GM23338 (cell line): ENCODE results near the gene CCDC27.
A peak's percentile ranks its signal among the peaks of the same experiment; 100 is the strongest.

Experiments
- CREB1 ChIP-seq: fragments of 250-450 bp; sonication (Bioruptor Pico); IDR thresholded peaks from 2 replicates; pipeline ENCODE4 v1.5.0; 2020; ENCODE audit warnings: low read depth, mild to moderate bottlenecking, moderate library complexity
- EZH2 ChIP-seq: fragments of 200-600 bp; sonication (generic); IDR thresholded peaks from one replicate; pipeline ENCODE4 v1.8.0; 2017; ENCODE audit warnings: antibody characterized with exemption, mild to moderate bottlenecking, low read depth; ENCODE audit not compliant: unreplicated experiment
- EZH2phosphoT487 ChIP-seq: fragments of 200-600 bp; sonication (generic); IDR thresholded peaks from one replicate; pipeline ENCODE4 v1.8.1; 2018; ENCODE audit warnings: antibody characterized with exemption; ENCODE audit not compliant: unreplicated experiment
- JUNB ChIP-seq: IDR thresholded peaks from one replicate; pipeline ENCODE4 v1.6.1; 2016; ENCODE audit warnings: antibody characterized with exemption; ENCODE audit not compliant: unreplicated experiment
- NANOG ChIP-seq: IDR thresholded peaks from 2 replicates; pipeline ENCODE4 v1.6.1; 2016; ENCODE audit warnings: antibody characterized with exemption, borderline replicate concordance
- POLR2AphosphoS5 ChIP-seq: IDR thresholded peaks from 2 replicates; pipeline ENCODE4 v1.6.1; 2016; ENCODE audit warnings: antibody characterized with exemption, low read depth
- STAT1 ChIP-seq: IDR thresholded peaks from one replicate; pipeline ENCODE4 v1.6.1; 2016; ENCODE audit warnings: antibody characterized with exemption; ENCODE audit not compliant: unreplicated experiment
- ZNF114 ChIP-seq: fragments of 250-450 bp; sonication (Bioruptor Pico); IDR thresholded peaks from 2 replicates; pipeline ENCODE4 v1.5.0; 2020; ENCODE audit warnings: mild to moderate bottlenecking, moderate library complexity
- ZNF331 ChIP-seq: fragments of 250-450 bp; sonication (Bioruptor Pico); IDR thresholded peaks from 2 replicates; pipeline ENCODE4 v1.5.0; 2020; ENCODE audit warnings: low read depth, mild to moderate bottlenecking, moderate library complexity
- TF ChIP-seq, protein P1 (sequence below): IDR thresholded peaks from 2 replicates; pipeline ENCODE4 v1.6.1; 2016; ENCODE audit warnings: antibody characterized with exemption
- TF ChIP-seq, protein P2 (sequence below), 2 experiments: fragments of 200-600 bp in 1 of 2; sonication (generic) in 1 of 2; conservative IDR thresholded peaks; 2 replicates each; pipeline versions ENCODE4 v1.5.1 to v1.6.1; 2016 to 2017; ENCODE audit warnings: antibody characterized with exemption in 2 of 2, low read depth in 2 of 2, mild to moderate bottlenecking in 2 of 2, moderate library complexity in 1 of 2
- TF ChIP-seq, protein P3 (sequence below): IDR thresholded peaks from one replicate; pipeline ENCODE4 v1.6.1; 2018; ENCODE audit warnings: antibody characterized with exemption; ENCODE audit not compliant: unreplicated experiment

DNA sequence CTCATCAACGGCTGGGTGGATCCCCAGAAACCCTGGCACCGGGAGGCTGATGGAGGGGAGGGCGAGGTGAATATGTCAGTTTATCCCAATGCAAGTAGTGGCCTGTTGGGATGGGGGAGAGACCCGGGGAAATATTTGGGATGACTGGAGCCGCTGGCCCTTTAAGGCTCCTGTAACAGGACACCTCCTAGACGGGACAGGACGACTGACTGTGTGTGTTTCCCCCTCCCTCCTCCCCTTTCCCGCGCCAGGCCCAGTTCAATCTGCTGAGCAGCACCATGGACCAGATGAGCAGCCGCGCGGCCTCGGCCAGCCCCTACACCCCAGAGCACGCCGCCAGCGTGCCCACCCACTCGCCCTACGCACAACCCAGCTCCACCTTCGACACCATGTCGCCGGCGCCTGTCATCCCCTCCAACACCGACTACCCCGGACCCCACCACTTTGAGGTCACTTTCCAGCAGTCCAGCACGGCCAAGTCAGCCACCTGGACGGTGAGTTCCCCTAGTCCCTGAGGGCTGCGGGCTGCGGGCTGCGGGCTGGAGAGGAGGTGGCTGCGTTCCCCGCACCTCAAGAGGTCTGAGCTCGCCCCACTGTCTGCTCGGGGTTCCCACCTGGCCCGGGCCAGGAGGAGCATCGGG, 44.8 kb upstream of the CCDC27 start:
- TF ChIP-seq, protein P1, sequence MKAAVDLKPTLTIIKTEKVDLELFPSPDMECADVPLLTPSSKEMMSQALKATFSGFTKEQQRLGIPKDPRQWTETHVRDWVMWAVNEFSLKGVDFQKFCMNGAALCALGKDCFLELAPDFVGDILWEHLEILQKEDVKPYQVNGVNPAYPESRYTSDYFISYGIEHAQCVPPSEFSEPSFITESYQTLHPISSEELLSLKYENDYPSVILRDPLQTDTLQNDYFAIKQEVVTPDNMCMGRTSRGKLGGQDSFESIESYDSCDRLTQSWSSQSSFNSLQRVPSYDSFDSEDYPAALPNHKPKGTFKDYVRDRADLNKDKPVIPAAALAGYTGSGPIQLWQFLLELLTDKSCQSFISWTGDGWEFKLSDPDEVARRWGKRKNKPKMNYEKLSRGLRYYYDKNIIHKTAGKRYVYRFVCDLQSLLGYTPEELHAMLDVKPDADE: no peak
- TF ChIP-seq POLR2AphosphoS5 (no peak), EZH2phosphoT487 (no peak), STAT1 (no peak), ZNF114 (no peak), EZH2 (no peak), ZNF331 (no peak), JUNB (no peak), NANOG (no peak), CREB1 (CRISPR knock-in tag) (no peak)
- TF ChIP-seq, protein P2, sequence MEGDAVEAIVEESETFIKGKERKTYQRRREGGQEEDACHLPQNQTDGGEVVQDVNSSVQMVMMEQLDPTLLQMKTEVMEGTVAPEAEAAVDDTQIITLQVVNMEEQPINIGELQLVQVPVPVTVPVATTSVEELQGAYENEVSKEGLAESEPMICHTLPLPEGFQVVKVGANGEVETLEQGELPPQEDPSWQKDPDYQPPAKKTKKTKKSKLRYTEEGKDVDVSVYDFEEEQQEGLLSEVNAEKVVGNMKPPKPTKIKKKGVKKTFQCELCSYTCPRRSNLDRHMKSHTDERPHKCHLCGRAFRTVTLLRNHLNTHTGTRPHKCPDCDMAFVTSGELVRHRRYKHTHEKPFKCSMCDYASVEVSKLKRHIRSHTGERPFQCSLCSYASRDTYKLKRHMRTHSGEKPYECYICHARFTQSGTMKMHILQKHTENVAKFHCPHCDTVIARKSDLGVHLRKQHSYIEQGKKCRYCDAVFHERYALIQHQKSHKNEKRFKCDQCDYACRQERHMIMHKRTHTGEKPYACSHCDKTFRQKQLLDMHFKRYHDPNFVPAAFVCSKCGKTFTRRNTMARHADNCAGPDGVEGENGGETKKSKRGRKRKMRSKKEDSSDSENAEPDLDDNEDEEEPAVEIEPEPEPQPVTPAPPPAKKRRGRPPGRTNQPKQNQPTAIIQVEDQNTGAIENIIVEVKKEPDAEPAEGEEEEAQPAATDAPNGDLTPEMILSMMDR (conservative IDR thresholded peaks at IDR 0.05; ENCODE audit: low read depth in 2 of 2): no peak
- TF ChIP-seq, protein P3, sequence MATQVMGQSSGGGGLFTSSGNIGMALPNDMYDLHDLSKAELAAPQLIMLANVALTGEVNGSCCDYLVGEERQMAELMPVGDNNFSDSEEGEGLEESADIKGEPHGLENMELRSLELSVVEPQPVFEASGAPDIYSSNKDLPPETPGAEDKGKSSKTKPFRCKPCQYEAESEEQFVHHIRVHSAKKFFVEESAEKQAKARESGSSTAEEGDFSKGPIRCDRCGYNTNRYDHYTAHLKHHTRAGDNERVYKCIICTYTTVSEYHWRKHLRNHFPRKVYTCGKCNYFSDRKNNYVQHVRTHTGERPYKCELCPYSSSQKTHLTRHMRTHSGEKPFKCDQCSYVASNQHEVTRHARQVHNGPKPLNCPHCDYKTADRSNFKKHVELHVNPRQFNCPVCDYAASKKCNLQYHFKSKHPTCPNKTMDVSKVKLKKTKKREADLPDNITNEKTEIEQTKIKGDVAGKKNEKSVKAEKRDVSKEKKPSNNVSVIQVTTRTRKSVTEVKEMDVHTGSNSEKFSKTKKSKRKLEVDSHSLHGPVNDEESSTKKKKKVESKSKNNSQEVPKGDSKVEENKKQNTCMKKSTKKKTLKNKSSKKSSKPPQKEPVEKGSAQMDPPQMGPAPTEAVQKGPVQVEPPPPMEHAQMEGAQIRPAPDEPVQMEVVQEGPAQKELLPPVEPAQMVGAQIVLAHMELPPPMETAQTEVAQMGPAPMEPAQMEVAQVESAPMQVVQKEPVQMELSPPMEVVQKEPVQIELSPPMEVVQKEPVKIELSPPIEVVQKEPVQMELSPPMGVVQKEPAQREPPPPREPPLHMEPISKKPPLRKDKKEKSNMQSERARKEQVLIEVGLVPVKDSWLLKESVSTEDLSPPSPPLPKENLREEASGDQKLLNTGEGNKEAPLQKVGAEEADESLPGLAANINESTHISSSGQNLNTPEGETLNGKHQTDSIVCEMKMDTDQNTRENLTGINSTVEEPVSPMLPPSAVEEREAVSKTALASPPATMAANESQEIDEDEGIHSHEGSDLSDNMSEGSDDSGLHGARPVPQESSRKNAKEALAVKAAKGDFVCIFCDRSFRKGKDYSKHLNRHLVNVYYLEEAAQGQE: peak; percentile 28
